Prostate gland (tissue), 2 donors: ENCODE measurements around the gene CHRDL1.

ENCODE experiments used
- POLR2A ChIP-seq: fragments of 450-650 bp; IDR thresholded peaks from one replicate; pipeline ENCODE4 v1.6.1; 2016; ENCODE audit warnings: antibody characterized with exemption, mild to moderate bottlenecking
- POLR2AphosphoS5 ChIP-seq: sonication (generic); formaldehyde crosslinking; IDR thresholded peaks from one replicate; pipeline ENCODE4 v1.6.1; 2017; ENCODE audit warnings: antibody characterized with exemption
- TF ChIP-seq, protein P1 (sequence below), 4 experiments: fragments of 200-600 bp in 2 of 4; fragments of 450-650 bp in 2 of 4; sonication (generic) in 2 of 4; IDR thresholded peaks; 1 replicate in 3 of 4; 2 replicates in 1 of 4; pipeline ENCODE4 v1.5.1; 2016 to 2019; ENCODE audit warnings: antibody characterized with exemption in 4 of 4, mild to moderate bottlenecking in 2 of 4, moderate library complexity in 2 of 4

DNA sequence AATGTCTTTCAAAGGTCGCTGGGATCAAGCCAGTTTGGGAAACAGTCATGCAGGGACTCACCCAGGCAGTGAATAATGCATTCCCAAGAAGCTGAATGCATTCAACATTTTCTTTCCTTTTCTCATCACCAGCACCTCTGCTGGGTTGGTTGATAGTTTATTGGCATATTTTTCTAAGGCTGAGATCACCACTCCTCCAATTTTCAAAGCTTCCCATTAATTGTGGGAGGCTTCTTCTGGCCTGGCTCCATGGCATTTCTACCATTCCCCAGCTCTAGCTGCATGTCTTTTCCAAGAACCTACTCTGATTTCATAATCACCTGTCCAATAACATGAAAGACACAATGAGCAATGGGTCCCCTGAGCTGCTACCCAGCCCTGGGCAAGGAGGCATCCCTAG, 35.8 kb downstream of the CHRDL1 start:
- TF ChIP-seq, protein P1, sequence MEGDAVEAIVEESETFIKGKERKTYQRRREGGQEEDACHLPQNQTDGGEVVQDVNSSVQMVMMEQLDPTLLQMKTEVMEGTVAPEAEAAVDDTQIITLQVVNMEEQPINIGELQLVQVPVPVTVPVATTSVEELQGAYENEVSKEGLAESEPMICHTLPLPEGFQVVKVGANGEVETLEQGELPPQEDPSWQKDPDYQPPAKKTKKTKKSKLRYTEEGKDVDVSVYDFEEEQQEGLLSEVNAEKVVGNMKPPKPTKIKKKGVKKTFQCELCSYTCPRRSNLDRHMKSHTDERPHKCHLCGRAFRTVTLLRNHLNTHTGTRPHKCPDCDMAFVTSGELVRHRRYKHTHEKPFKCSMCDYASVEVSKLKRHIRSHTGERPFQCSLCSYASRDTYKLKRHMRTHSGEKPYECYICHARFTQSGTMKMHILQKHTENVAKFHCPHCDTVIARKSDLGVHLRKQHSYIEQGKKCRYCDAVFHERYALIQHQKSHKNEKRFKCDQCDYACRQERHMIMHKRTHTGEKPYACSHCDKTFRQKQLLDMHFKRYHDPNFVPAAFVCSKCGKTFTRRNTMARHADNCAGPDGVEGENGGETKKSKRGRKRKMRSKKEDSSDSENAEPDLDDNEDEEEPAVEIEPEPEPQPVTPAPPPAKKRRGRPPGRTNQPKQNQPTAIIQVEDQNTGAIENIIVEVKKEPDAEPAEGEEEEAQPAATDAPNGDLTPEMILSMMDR (IDR thresholded peaks at IDR 0.05): no peak
- TF ChIP-seq POLR2A (no peak), POLR2AphosphoS5 (no peak)
